OCI-LY3 (cell line): ENCODE results near the gene RREB1.

Experiments
- H2AFZ ChIP-seq: fragments of 200-600, 300-600 bp; shearing (Covaris generic); 2 replicates; pipeline ENCODE4 v1.6.0; 2014; ENCODE audit warnings: antibody characterized with exemption, low read depth, low read length
- H3K27ac ChIP-seq: fragments of 200-600, 300-600 bp; sonication (generic); 2 replicates; pipeline ENCODE4 v1.5.1; 2014; ENCODE audit warnings: mild to moderate bottlenecking, low read length, moderate library complexity, mixed read lengths
- H3K27me3 ChIP-seq: fragments of 200-600, 300-600 bp; sonication (generic); 2 replicates; pipeline ENCODE4 v1.6.1; 2014; ENCODE audit warnings: low read depth, low read length, mixed read lengths
- H3K36me3 ChIP-seq: fragments of 200-600, 300-600 bp; sonication (generic); replicated peaks from 2 replicates; pipeline ENCODE3; 2014; ENCODE audit warnings: low read depth, low read length, mixed read lengths
- H3K4me1 ChIP-seq: fragments of 300-600, 200-600 bp; sonication (generic); 2 replicates; pipeline ENCODE4 v1.6.1; 2014; ENCODE audit warnings: low read length, mixed read lengths
- H3K4me2 ChIP-seq: fragments of 200-600, 300-600 bp; sonication (generic); 2 replicates; pipeline ENCODE4 v1.6.1; 2014; ENCODE audit warnings: low read length, mixed read lengths
- H3K4me3 ChIP-seq: fragments of 300-600, 200-600 bp; sonication (generic); 2 replicates; pipeline ENCODE4 v1.5.1; 2014; ENCODE audit warnings: antibody characterized with exemption, mild to moderate bottlenecking, low read length, moderate library complexity
- H3K79me2 ChIP-seq: fragments of 300-600, 200-600 bp; shearing (Covaris generic); 2 replicates; pipeline ENCODE4 v1.6.1; 2014; ENCODE audit warnings: mild to moderate bottlenecking, low read length, mixed read lengths
- H3K9ac ChIP-seq: fragments of 300-600, 200-600 bp; shearing (Covaris generic); 2 replicates; pipeline ENCODE4 v1.6.0; 2014; ENCODE audit warnings: mild to moderate bottlenecking, low read length, moderate library complexity
- H3K9me3 ChIP-seq: fragments of 200-600, 300-600 bp; shearing (Covaris generic); 2 replicates; pipeline ENCODE4 v1.6.1; 2014; ENCODE audit warnings: low read length, mixed read lengths; ENCODE audit not compliant: insufficient read depth
- H4K20me1 ChIP-seq: fragments of 200-600, 300-600 bp; sonication (generic); 2 replicates; pipeline ENCODE4 v1.6.1; 2016; ENCODE audit warnings: low read length, mixed read lengths; ENCODE audit not compliant: insufficient read depth
- EZH2phosphoT487 ChIP-seq: fragments of 200-600 bp; shearing (Covaris generic); IDR thresholded peaks from 2 replicates; pipeline ENCODE4 v1.6.1; 2018; ENCODE audit warnings: antibody characterized with exemption, mixed run types, low read depth
- TF ChIP-seq, protein P1 (sequence below): fragments of 200-600, 300-600 bp; sonication (generic); IDR thresholded peaks from 2 replicates; pipeline ENCODE4 v1.5.1; 2014; ENCODE audit warnings: antibody characterized with exemption, low read length, low read depth

RREB1 gene

DNA sequence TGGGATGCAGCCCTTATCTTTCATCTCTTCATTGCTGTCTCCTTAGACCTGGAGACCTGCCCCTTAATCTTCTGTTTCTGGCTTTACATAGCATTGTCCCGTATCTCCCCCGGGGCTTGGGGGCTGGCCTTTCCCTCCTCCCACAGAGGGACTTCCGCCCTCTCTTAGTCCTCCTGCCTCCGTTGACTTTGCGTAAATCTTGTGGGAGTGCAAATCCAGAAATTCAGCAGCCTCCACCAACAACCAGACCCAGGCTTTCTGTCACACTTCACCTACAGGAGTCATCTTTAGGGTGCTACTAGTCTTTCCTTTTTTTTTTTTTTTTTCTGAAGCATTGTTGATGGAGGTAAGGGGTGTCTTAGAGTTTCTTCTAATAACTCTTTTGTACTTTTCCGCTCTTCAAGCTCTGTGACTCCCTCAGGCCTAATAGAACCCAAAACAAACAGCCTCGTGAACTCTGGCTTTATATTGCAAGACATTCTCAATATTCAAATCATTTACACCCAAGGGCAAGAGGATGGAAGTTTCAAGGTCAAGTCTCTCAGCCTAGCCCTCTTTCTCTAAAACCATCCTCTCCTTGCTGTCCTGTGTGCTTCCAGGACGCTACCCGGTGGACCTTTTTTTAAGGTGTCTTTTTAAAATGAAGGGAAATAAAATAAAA is 66.2 kb downstream of the RREB1 start:
- Histone ChIP-seq H4K20me1 (peaks cover 65% of the 10 kb centered on the region), H3K4me1 (peaks cover 17% of the 10 kb centered on the region), H3K79me2 (peaks cover 60% of the 10 kb centered on the region), H3K9ac (no peak overlapping the region), H2AFZ (no peak overlapping the region), H3K36me3 (no peaks in the 10 kb centered on the region), H3K27ac (no peak overlapping the region), H3K27me3 (no peaks in the 10 kb centered on the region), H3K4me2 (no peak overlapping the region), H3K4me3 (no peak overlapping the region), H3K9me3 (no peaks in the 10 kb centered on the region)
- TF ChIP-seq EZH2phosphoT487 = no peak
- TF ChIP-seq, protein P1, sequence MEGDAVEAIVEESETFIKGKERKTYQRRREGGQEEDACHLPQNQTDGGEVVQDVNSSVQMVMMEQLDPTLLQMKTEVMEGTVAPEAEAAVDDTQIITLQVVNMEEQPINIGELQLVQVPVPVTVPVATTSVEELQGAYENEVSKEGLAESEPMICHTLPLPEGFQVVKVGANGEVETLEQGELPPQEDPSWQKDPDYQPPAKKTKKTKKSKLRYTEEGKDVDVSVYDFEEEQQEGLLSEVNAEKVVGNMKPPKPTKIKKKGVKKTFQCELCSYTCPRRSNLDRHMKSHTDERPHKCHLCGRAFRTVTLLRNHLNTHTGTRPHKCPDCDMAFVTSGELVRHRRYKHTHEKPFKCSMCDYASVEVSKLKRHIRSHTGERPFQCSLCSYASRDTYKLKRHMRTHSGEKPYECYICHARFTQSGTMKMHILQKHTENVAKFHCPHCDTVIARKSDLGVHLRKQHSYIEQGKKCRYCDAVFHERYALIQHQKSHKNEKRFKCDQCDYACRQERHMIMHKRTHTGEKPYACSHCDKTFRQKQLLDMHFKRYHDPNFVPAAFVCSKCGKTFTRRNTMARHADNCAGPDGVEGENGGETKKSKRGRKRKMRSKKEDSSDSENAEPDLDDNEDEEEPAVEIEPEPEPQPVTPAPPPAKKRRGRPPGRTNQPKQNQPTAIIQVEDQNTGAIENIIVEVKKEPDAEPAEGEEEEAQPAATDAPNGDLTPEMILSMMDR = no peak

GRCh38 chr6:7175462-7175861 is 67.7 kb downstream of the RREB1 start:
- Histone ChIP-seq H3K4me1 (peaks cover 11% of the 10 kb centered on the region), H3K36me3 (no peaks in the 10 kb centered on the region), H3K9me3 (no peaks in the 10 kb centered on the region), H4K20me1 (peaks cover 50% of the 10 kb centered on the region), H3K27ac (no peak overlapping the region), H3K4me2 (no peak overlapping the region), H2AFZ (no peak overlapping the region), H3K79me2 (peaks cover 46% of the 10 kb centered on the region), H3K27me3 (no peaks in the 10 kb centered on the region), H3K9ac (no peak overlapping the region), H3K4me3 (no peak overlapping the region)
- TF ChIP-seq, protein P1 = no peak
- TF ChIP-seq EZH2phosphoT487 = no peak

DNA sequence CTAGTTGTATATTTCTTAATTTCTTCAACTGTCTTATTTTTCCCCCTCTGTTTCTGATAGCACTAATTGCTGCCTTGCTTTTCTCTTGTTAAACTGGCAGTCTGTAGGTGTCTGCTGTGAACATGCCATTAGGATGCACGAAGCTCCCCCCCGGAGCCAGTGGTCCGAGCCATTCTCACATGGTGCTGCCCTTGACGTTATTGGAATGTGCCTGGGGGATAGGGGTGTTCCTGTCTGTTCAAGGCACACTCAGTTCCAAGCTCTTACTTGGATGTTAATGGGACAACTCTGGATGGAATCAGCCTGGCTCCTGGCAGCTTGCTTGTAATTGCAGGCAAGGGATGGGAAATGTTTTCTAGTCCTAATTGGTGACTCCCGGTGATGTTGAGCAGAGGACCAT is 68.4 kb downstream of the RREB1 start:
- no peak overlapping the region for H3K9ac ChIP-seq
- H4K20me1 ChIP-seq = peaks cover 42% of the 10 kb centered on the region
- peaks cover 3% of the 10 kb centered on the region for H3K4me1 ChIP-seq
- TF ChIP-seq, protein P1 = no peak
- H2AFZ ChIP-seq = no peak overlapping the region
- no peak overlapping the region for H3K4me3 ChIP-seq
- H3K27ac ChIP-seq = no peak overlapping the region
- H3K79me2 ChIP-seq = peaks cover 38% of the 10 kb centered on the region
- peaks cover 6% of the 10 kb centered on the region for H3K36me3 ChIP-seq
- H3K4me2 ChIP-seq = no peak overlapping the region
- H3K27me3 ChIP-seq = no peaks in the 10 kb centered on the region
- no peaks in the 10 kb centered on the region for H3K9me3 ChIP-seq

GRCh38 chr6:7178280-7178679 is 70.5 kb downstream of the RREB1 start:
- H3K27me3 ChIP-seq = no peaks in the 10 kb centered on the region
- no peak overlapping the region for H3K27ac ChIP-seq
- H3K9ac ChIP-seq = no peak overlapping the region
- H4K20me1 ChIP-seq = peaks cover 23% of the 10 kb centered on the region
- no peaks in the 10 kb centered on the region for H3K4me1 ChIP-seq
- peaks cover 9% of the 10 kb centered on the region for H3K36me3 ChIP-seq
- no peak overlapping the region for H3K4me3 ChIP-seq
- no peak overlapping the region for H3K4me2 ChIP-seq
- TF ChIP-seq, protein P1 = no peak
- TF ChIP-seq EZH2phosphoT487 = no peak
- H3K79me2 ChIP-seq = peaks cover 18% of the 10 kb centered on the region
- H2AFZ ChIP-seq = no peak overlapping the region
- H3K9me3 ChIP-seq = no peaks in the 10 kb centered on the region
